Thoracic aorta (tissue), 2 donors: Measurements from ENCODE around the gene MICU1. TPM values are rescaled to one million over a fixed set of nuclear protein-coding genes. Genes with fewer than 3 reads are reported as not detected.
"Not testable (repeated sequence)": the region's sequence is repeated elsewhere in the genome, so short reads cannot be mapped to it uniquely, and the experiment has no call there.

Source experiments
- ATAC-seq: fragments of 150-250 bp; one replicate; pipeline ENCODE4 v1.8.0; 2017; ENCODE audit warnings: low read depth; ENCODE audit not compliant: insufficient number of reproducible peaks, low FRiP score
- DNase-seq: peaks from one replicate; pipeline ENCODE4 v3.0.0-alpha.2; 2020; ENCODE audit warnings: low spot score
- H3K27ac ChIP-seq, 2 donors: fragments of 200-600 bp; sonication (generic); 1 replicate in 1 of 2; 2 replicates in 1 of 2; pipeline ENCODE4 v1.5.1; 2016; ENCODE audit warnings: mild to moderate bottlenecking in 2 of 2, moderate library complexity in 2 of 2
- H3K27me3 ChIP-seq: fragments of 200-600 bp; sonication (generic); replicated peaks from 2 replicates; pipeline ENCODE4 v1.6.0; 2016; ENCODE audit warnings: mild to moderate bottlenecking; ENCODE audit not compliant: insufficient read depth
- H3K36me3 ChIP-seq: fragments of 200-600 bp; sonication (generic); one replicate; pipeline ENCODE4 v1.5.1; 2016
- H3K4me1 ChIP-seq, 2 donors: fragments of 200-600 bp; sonication (generic); 1 replicate in 1 of 2; 2 replicates in 1 of 2; pipeline versions ENCODE4 v1.5.1 to v1.6.0; 2016; ENCODE audit warnings: low read depth in 2 of 2, mild to moderate bottlenecking in 1 of 2; ENCODE audit not compliant: control insufficient read depth in 1 of 2
- H3K4me3 ChIP-seq: fragments of 200-600 bp; sonication (generic); 2 replicates; pipeline ENCODE4 v1.5.1; 2016; ENCODE audit warnings: mild to moderate bottlenecking
- H3K9me3 ChIP-seq: fragments of 200-600 bp; sonication (generic); 2 replicates; pipeline ENCODE4 v1.5.1; 2016
- total RNA-seq, 2 donors: library from RNA; depleted of rRNA; stranded (reverse); fragments of >200 nt; gene quantifications; one replicate each; pipeline versions ENCODE4 v1.1.0 to v1.2.3, GENCODE V29; 2016
- TF ChIP-seq, protein P1 (sequence below): fragments of 200-600 bp; sonication (generic); IDR thresholded peaks from one replicate; pipeline ENCODE4 v1.5.1; 2019; ENCODE audit warnings: antibody characterized with exemption

The MICU1 gene
- total RNA-seq, 2 donors from 2014 or later = 37.4 to 63.5 TPM

DNA sequence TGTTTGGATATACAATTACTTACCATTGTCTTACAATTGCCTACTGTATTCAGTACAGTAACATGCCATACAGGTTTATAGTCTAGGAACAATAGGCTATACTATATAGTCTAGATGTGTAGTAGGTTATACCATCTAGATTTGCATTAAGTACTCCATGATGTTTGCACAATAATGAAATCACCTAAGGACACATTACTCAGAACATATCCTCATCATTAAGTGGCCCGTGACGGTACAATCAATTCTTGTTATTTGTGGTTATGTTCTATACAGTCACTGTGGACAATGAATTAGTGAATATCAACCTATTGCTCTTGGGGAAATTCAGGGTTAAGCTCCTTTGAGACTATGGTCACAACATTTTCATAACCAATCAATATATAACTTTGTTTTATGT, 75.6 kb downstream of the MICU1 start:
- DNase-seq (no peak), ATAC-seq (no peak)
- Histone ChIP-seq H3K27ac (no peak overlapping the region), H3K4me1 (no peaks in the 10 kb centered on the region), H3K36me3 (peaks cover 20% of the 10 kb centered on the region), H3K27me3 (no peaks in the 10 kb centered on the region), H3K4me3 (no peak overlapping the region), H3K9me3 (no peaks in the 10 kb centered on the region)
- TF ChIP-seq, protein P1, sequence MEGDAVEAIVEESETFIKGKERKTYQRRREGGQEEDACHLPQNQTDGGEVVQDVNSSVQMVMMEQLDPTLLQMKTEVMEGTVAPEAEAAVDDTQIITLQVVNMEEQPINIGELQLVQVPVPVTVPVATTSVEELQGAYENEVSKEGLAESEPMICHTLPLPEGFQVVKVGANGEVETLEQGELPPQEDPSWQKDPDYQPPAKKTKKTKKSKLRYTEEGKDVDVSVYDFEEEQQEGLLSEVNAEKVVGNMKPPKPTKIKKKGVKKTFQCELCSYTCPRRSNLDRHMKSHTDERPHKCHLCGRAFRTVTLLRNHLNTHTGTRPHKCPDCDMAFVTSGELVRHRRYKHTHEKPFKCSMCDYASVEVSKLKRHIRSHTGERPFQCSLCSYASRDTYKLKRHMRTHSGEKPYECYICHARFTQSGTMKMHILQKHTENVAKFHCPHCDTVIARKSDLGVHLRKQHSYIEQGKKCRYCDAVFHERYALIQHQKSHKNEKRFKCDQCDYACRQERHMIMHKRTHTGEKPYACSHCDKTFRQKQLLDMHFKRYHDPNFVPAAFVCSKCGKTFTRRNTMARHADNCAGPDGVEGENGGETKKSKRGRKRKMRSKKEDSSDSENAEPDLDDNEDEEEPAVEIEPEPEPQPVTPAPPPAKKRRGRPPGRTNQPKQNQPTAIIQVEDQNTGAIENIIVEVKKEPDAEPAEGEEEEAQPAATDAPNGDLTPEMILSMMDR = no peak

GRCh38 chr10:72545546-72545945, 80.3 kb downstream of the MICU1 start:
- Histone ChIP-seq H3K36me3 (peaks cover 14% of the 10 kb centered on the region), H3K27ac (no peak overlapping the region)
- ATAC-seq = no peak

GRCh38 chr10:72543855-72544254, 82.0 kb downstream of the MICU1 start:
- ATAC-seq, H3K9me3 ChIP-seq, H3K36me3 ChIP-seq, H3K4me1 ChIP-seq, H3K4me3 ChIP-seq, DNase-seq, H3K27ac ChIP-seq, H3K27me3 ChIP-seq: not testable (repeated sequence)

More at GRCh38 chr10:72545546-72545945, 80.3 kb downstream of the MICU1 start:
- no peak for DNase-seq
- Histone ChIP-seq H3K4me1 (peaks cover 0 to 6% of the 10 kb centered on the region in 2 donors), H3K9me3 (peaks cover 5% of the 10 kb centered on the region), H3K27me3 (no peaks in the 10 kb centered on the region), H3K4me3 (no peak overlapping the region)
- TF ChIP-seq, protein P1 = no peak

DNA sequence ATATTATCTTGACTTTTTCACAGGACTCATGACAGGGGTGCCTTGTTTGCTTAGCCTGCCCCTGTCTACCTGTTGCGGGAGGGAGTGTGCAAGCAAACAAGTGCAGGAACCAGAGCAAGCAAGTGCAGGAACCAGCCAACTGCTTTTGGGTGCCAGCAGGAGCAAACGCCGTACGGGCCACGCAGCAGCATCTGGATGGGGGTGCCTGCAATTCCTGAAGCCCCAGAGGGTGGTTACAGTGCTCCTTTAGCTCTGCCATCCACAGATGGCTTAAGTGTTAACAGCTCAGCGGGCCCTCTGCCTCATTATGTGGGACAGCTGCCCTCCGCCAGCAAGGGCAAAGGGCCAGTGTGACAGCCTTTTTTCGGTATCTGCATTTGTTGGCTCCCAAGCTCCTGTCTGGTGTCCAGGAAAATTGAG, 83.5 kb downstream of the MICU1 start:
- no peak overlapping the region for H3K4me3 ChIP-seq
- peaks cover 0 to 6% of the 10 kb centered on the region in 2 donors for H3K4me1 ChIP-seq
- no peaks in the 10 kb centered on the region for H3K27me3 ChIP-seq
- H3K27ac ChIP-seq = no peak overlapping the region
- H3K36me3 ChIP-seq = no peaks in the 10 kb centered on the region
- DNase-seq = no peak
- H3K9me3 ChIP-seq = peaks cover 5% of the 10 kb centered on the region
- no peak for ATAC-seq
- TF ChIP-seq, protein P1 = no peak

- Histone ChIP-seq H3K36me3 (no peaks in the 10 kb centered on the region), H3K4me1 (peaks cover 0 to 6% of the 10 kb centered on the region in 2 donors)
- ATAC-seq = no peak
Observed at GRCh38 chr10:72541337-72541736, 84.5 kb downstream of the MICU1 start.

More at GRCh38 chr10:72541337-72541736, 84.5 kb downstream of the MICU1 start:
- Histone ChIP-seq H3K27me3 (no peaks in the 10 kb centered on the region), H3K9me3 (peaks cover 5% of the 10 kb centered on the region), H3K4me3 (no peak overlapping the region), H3K27ac (no peak overlapping the region)
- TF ChIP-seq, protein P1 = no peak
- no peak for DNase-seq
